AG09319 (cell line): ENCODE data around the gene MARCHF3.

Source experiments
- DNase-seq: peaks from one replicate; pipeline ENCODE4 v3.0.0-alpha.2; 2010; ENCODE audit warnings: low read depth; ENCODE audit errors: extremely low read depth
- CTCF ChIP-seq: IDR thresholded peaks from 2 replicates; pipeline ENCODE4 v1.5.1; 2011; ENCODE audit warnings: low read depth, mild to moderate bottlenecking, inconsistent platforms, low read length, moderate library complexity

Gene MARCHF3

DNA sequence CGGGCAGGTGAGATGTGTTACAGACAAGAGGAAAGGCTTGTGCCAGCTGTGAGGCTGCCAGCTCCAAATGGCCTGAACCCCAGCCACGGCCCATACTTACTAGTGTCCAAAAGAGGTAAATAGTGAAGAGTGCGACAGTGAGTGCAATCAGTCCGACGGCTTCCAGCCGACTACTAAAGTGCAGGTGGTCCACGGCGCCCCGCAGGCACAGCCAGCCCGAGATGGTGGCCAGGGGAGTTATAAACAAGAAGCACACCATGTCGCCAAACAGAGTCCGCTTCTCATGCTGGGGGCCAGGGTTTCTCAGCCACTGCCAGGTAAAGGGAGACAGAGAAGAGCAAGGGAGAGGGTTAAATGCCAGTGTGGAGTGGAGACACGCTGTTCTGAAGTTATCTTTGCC is 152.3 kb downstream of the MARCHF3 start:
- no peak for TF ChIP-seq CTCF
- DNase-seq: no peak

GRCh38 chr5:126877602-126878001 is 152.8 kb downstream of the MARCHF3 start:
- no peak for TF ChIP-seq CTCF
- DNase-seq: no peak

DNA sequence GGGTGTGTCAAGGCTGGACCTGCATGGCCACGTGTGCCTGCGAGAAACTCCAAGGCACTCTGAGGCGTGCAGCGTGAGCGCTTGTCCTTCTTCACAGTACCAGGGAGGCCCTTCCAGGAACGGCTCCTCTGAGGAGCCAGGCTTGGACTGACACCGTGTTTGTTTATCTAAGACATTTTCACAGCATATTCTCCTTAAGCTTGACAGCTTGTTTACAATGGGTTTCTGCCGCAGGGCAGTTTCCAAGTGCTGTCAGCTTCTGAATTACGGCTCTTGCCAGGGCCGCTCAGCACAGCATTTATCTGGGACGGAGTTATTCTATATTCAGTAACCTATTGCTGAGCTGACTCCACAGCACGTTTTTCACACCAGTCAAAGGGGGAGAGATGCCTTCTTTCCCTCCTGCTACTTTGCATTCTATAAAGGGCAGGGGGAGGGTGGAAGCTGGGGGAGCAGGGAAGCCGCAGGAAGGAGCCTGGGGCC is 155.0 kb downstream of the MARCHF3 start:
- TF ChIP-seq CTCF: no peak
- no peak for DNase-seq

GRCh38 chr5:126872561-126873354 is 157.6 kb downstream of the MARCHF3 start:
- TF ChIP-seq CTCF: no peak
- no peak for DNase-seq

DNA sequence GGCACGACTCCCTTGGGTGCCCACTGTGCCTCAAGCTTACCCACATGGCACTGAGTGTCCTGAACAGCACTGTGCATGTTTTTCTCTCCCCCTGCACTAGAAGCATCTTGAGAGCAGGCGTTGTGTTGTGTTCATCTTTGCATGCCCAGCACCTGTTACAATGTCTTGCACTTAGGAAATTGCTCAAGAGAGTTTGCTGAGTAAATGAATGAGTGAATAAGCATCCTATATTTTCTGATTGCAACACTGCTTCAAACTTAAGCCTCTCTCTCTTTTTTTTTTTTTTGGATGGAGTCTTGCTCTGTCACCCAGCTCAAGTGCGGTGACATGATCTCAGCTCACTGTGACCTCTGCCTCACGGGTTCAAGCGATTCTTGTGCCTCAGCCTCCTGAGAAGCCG is 158.9 kb downstream of the MARCHF3 start:
- DNase-seq: no peak
- TF ChIP-seq CTCF: no peak

DNA sequence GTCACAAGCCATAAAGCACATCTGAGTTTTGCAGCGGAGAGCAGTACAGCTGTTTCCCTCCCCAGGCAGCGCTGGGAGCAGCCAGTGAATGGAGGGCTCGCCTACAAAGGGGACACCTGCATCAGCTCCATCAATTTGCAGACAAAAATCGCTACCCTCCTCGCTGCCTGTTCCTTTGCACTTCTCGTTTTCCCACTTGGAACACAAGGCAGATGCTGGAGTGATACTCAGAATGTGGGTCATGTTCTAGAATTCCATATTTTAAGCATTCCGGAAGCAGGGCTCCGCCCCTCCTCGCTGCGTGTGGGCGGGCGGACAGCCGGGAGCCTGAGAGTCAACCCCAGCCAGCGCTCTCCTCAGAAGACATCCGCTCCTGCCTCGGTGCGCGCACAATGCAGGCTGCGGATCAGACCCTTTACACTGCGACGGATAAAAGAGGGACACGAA is 161.3 kb downstream of the MARCHF3 start:
- DNase-seq: no peak
- TF ChIP-seq CTCF: no peak

DNA sequence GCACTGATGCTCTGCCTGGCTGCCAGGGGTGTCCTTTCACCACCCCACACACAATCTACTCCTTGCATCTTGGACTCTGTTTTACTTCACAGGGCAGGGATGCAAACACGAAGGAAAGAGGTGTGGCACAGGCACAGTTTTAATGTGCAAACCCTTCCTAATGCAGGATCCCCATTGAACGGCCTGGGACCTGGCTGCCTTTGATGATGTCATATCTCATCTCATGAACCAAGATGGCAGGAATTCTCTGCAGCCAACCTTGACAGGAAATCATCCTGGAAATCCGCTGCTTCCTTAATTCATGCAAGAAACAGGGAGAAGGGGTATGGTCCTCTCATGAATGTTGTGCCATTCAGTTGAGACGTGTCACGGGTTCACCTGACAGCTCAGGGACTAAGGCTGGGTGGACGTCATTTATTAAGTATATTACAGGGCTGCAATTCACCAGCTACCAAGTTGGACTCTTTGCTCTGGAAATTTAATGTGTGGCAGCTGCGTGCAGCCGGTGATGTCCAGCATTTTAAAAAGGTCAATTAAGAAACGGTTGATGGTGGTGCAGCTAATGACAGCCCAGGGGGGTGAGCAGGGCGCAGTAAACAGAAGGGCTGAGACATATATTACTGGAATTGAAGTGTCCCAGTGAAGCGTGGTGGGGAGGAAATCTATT is 161.9 kb downstream of the MARCHF3 start:
- TF ChIP-seq CTCF: no peak
- no peak for DNase-seq
